GM19351 (cell line): ENCODE measurements around the gene KLF3.

Experiments used
- ATAC-seq: cut with Tn5 transposase; IDR thresholded peaks from one replicate; pipeline ENCODE4 v1.9.1; 2021; ENCODE audit warnings: mild to moderate bottlenecking, moderate library complexity; ENCODE audit not compliant: unreplicated experiment

KLF3 gene

DNA sequence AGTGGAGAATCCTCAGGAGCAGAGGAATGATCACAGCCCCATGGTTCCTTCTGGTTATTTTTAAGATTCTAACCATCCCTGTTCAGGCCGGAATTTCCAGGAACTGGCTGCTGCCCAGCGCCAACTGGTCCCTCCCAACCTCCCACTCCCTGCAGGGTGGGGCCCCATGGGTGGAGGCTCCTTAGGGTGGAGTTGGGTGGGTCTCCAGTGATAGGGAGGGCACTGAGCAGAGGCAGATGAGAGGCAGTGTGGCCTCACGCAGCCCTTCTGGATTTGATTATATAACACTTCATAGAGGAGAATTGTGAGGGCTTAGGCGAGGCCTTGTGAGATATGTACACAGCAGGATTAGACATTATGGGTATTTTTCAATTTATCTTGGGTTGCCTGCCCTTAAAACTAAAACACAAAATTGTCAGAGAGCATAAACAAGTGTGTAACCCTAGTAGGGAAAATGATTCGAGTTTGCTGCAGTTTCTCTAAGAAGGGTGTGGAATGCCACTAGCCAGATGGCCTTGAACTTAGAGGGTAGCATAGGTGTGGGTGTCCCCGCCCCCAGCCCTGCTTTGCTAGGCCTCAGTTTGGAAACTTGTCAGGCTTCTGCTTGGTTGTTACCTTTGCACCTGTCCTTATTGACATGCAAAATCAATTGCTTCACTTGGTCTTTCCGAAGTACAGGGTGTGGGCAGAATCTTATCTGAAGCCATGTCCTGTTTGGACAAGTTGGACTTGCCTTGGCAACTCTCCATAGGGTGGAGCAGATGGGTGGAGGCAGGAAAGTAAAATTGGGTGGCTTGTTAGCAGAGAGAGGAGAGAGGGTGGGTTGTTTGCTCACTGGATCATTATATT lies 9.4 kb downstream of the KLF3 start:
- no peak for ATAC-seq

DNA sequence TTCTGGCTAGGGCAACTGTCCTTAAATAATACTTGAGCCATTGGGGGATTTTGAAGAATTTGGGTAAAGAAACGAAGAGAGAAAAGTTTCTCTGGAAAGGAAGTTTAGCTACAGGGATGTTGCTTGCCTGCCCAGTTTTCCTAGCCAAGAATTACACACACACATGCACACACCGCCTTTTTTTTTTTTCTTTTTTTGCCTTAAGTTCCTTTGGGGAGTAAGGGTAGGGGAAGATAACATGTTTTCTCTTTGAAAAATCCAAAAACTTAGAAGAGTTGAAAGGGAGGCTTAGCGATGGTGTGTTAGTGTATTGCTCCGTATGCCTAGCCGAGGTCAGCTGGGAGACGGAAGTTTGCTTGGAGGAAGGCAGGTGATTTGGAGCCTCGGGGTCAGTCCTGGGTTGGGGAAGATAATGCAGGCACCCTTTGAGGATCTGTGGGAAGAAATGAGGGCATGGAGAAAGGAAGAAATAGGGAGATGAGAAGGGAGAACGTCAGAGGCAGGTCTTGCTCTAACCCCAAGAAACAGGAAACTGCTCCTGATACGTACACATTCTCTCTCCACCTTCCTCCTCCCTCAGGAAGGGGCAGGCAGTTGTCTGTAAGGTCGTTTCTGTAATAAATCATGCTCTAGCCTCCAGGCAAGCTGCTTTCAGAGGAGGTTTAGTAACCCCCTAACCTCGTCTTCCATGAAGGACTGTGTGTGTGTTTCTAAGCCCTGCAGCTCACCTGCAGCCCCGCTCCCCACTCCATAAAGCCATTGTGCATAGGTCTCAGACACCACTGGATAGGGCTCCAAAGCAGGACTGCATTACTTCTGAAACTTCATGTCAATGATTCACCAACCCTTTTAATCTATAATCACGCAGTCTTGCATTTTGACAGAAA lies 10.5 kb downstream of the KLF3 start:
- no peak for ATAC-seq

DNA sequence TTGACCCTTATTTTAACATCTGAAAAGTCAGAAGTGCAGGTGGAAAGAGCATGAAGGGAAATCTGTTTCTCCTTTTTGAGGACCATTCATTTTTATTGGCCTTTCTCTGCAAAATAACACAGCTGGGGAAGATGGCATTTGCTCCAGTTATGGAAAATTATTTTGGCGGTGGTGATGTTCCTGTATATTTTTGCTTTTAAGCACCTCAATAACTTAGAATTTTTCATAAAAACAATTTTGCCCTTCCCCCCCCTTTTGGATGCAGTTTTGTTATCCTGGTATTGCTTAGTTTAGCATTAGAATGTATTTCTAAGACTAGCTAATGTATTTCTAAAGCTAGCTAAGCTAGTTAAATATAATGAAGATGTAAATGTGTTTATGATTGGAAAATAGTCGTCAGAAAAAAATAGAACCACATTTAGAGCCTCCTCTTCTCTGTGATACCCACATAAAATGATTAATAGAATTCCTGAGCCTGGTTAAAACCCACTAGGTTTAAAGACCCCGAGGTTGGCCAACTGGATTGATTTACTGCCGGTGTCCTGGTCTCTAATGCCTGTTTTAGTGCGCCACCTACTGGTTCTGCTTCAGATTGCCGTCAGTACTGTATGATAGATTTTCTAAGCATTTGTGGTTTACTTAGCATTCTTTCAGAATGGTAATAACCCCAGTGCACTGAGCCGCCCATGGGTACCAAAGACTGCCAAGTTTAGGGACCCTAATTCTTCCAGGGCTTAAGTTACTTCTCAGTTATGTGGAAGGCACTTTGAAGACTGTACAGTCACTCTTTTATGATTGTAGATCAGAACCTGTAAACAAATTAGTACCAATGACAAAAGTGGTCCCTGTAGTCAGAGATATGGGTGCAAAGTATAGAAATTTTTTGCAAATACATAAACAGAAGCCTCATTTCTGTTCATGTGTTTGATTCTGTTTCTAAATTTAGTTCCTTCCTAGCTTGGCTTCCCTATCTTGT lies 11.4 kb downstream of the KLF3 start:
- ATAC-seq, result peak; percentile 67

DNA sequence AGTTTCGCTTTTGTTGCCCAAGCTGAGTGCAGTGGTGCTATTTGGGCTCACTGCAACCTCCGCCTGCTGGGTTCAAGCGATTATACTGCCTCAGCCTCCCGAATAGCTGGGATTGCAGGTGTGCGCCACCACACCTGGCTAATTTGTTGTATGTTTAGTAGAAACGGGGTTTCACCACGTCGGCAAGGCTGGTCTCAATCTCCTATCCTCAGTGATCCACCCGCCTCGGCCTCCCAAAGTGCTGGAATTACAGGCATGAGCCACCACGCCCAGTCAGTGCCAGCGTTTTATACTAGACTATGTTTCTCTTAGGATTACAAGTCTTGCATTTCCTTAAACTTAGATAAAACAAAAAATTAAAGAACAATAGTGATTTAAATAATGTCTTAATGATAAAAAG lies 13.0 kb downstream of the KLF3 start:
- ATAC-seq, result no peak

DNA sequence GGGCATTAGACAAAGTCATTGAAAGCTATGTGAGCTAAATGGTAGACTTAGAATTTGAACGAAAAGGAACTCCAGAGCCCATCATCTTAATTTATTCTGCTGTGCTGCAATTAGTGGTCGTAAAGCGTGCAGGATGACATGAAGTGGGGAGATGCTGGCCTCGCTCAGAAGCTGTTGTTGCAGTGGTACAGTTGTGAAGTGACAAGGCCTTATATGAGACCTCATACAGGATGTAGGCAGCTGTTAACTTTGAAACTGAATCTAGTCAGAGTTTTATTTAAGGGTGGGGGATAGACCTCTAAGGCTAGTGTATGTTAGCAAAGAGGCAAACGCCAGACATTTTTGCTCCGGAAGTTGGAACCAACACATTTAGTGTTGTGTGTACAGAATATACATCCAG lies 13.4 kb downstream of the KLF3 start:
- no peak for ATAC-seq

DNA sequence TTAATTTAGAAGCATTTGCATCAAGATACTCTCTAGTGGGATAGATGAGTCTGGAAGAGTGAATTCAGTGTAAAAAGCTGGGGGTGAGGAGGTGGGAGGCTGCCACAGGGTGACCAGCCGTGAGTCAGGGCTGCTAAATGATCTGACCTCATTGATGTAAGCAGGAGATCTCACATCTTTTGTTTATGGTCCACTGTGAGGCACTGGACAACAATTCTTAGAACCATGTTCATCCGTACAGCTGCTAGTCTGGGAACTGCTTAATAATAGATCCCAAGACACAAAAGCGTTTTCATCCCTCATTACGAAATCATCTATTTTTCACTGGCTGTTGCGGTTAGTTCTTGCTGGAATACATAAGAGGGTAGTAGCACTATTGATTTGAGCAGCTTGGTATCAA lies 14.1 kb downstream of the KLF3 start:
- no peak for ATAC-seq

DNA sequence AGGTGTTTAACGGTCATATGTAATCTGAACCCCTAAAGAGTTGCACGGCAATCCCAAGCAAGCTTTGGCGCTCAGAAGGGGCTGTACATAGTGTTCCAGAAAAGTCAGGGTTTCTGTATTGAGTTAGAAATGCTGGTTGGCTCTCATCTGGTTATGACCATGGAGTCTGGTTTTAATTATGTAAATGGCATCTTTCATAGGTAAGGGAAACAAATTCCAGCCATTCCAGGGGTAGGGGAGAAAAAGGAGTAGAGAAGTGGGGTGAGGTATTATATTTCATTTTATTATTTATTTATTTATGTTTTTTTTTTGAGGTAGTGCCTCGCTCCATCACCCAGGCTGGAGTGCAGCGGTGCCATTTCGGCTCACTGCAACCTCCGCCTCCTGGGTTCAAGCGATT lies 15.9 kb downstream of the KLF3 start:
- ATAC-seq, result no peak

DNA sequence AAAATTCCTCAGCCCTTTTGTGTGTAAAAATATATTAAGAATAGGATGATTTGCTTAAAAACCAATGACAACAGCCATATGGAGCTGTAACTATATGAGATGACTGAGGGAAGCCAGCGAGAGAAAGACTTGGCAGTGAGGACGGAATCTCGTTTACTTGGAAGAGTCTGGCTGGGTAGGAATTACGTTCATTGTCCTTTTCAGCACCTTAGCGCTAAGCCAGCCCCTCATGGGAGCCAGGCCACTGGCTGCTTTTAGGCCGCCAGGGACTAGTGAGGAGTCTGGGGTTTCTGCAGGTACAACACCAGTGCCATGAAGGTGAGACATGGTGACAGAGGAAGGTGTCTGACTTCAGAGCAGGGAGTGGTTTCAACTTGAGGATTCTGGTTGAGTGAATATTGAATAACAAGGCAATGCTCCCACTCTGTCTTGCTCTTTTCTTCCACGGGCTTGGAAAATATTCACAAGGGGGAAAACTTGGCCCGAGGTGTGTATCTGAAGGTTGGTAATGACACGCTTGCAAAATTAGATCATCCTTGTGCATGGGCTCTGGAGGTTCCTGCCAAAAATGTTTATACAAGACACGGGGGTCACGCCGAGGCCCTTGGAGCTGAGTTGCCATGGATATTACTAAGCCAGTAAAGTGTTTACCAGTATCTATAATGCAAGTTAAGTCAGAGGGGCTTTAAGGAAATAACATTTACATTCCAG lies 17.4 kb downstream of the KLF3 start:
- ATAC-seq, result no peak

DNA sequence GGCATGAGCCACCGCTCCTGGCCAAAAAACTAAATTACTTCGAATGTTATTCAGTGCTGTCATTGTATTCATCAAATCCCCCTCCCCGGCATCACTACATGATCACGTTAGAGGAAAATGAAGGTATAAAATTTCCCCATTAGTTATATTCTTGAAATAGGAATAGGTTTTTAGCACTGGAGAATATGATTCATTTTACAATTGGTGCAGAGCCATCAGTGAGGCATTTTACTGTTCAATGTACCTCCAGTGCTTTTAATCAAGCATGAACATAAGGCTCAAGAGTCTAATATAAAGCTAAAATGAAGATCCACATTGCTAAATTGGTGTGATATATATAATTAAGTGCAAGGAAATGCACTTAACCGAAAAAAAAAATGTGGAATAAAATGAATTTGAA lies 18.3 kb downstream of the KLF3 start:
- no peak for ATAC-seq

DNA sequence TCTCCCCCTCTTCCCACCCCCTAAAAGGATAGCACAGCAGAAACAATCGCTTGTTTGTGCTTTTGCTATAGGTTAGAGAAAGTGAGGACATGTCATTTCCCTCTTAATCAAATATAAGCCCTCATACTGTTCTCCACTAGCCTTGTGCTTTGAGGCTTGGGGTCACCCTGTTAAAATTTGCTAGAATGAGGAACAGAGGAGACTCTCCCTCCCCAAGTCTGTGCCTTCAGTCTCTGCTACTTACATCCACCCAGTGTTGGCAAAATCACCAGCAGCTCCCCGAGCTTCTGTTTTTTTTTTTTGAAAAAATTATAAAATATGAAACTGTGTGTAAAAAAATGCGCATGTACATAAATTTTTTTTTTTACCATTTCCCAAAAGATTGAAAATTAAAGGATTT lies 19.3 kb downstream of the KLF3 start:
- no peak for ATAC-seq

DNA sequence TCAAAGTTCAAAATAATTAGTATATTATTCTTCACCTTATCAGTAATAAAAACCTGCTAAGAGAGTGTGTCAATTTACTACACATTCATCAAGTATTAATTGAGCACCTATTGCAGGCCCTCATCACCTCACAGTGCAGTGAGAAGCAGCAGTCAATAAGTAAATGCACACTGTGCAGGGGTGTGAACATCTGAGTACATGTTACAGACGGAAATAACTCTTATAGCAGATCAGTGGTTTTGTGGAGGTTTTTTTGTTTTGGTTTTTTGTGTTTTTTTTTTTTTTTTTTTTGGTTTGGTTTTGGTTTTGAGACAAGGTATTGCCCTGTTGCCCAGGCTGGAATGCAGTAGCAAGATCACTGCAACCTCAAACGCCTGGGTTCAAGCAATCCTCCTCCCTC lies 20.3 kb downstream of the KLF3 start:
- no peak for ATAC-seq

DNA sequence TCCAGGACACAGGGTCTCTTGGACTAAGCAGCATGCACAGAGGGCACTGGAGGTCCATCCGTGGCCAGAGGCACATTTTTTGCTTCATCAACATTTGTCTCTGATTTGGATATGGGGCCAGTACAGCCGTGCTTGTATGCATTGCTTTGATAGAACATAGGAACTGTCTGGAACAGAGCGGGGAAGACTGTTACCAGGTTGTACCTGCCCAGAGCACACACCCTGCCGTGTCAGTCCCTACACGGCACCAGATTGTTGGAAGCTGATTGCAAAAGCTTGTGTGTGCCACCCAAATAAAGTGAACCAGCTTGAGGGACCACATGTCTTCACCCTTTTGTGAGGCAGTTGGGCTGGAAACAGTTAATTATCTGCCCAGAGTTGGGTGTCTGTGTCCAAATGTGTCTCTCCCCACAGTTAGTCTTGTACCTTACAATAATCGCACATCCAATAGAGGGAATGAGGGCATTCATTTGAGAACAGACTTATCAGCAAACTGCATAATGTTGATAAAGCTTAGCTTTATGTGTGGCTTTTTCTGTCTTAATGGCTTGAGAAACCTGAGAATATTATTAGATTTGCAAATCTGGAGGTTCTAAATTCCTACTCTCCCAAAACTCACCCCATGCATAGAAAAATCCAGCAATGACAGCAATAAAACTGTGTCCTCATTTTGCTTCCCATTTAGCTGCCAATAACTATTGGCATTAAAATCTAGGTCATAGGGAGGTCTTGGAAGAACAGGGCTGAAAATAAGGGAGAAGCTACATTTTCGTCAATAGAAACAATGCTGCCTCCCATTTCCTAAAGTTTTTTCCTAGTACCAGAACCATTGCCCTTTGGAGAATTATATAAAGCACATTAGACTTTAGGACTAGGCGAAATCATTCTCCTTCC lies 21.2 kb downstream of the KLF3 start:
- no peak for ATAC-seq

DNA sequence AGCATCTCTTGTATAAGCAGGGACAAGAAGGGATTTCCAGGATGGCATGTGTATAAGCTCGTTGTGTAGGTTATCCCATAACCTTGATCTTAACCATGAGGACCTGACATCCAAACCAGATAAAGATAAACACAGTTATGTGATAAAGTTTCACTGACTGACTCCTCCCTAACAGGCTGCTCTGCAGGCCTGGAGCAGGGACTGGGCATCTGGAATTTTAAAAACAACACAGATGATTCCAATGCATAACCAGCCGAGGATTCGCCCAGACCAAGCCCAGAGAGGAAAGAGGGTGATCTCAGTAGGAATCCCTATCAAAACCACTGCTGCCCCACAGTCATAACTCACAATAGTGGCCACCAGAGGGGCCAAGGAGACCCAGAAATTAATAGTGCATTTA lies 22.7 kb downstream of the KLF3 start:
- no peak for ATAC-seq

DNA sequence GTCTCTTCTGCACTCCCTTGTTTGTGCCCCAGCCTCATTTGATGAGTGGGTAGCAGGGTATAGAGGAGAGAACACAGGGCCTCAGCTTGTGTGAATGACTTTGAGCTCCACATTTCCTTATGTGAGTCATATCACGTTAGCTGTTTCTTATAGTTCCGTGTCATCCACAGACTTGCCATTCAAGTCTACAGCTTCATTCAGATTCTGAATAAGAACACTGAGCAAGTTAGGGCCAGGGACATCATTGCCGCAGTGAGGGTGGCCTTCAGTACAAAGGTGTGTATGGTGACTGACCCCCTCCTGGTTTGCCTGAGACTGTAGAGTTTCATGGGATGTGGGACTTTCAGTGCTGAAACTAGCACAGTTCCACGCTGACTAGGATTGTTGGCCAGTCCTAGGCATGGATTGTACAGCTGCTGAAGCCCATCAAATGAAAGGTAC lies 23.6 kb downstream of the KLF3 start:
- peak; percentile 48 for ATAC-seq

DNA sequence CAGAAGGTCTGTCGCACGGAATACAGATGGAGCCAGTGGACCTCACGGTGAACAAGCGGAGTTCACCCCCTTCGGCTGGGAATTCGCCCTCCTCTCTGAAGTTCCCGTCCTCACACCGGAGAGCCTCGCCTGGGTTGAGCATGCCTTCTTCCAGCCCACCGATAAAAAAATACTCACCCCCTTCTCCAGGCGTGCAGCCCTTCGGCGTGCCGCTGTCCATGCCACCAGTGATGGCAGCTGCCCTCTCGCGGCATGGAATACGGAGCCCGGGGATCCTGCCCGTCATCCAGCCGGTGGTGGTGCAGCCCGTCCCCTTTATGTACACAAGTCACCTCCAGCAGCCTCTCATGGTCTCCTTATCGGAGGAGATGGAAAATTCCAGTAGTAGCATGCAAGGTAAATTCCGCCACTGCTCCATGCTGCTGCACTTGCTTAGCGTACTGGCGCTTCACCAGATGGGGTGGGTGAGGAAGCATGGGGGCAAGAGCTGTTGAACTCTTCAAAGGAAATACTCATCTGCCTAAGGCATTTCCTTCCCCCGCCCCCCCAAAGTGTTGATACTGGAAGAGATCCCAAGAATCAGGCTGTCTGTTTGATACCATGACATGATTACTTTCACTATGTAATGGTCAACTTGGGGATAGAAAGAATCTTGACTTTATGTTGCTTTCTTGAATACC lies 24.8 kb downstream of the KLF3 start:
- ATAC-seq, result no peak

DNA sequence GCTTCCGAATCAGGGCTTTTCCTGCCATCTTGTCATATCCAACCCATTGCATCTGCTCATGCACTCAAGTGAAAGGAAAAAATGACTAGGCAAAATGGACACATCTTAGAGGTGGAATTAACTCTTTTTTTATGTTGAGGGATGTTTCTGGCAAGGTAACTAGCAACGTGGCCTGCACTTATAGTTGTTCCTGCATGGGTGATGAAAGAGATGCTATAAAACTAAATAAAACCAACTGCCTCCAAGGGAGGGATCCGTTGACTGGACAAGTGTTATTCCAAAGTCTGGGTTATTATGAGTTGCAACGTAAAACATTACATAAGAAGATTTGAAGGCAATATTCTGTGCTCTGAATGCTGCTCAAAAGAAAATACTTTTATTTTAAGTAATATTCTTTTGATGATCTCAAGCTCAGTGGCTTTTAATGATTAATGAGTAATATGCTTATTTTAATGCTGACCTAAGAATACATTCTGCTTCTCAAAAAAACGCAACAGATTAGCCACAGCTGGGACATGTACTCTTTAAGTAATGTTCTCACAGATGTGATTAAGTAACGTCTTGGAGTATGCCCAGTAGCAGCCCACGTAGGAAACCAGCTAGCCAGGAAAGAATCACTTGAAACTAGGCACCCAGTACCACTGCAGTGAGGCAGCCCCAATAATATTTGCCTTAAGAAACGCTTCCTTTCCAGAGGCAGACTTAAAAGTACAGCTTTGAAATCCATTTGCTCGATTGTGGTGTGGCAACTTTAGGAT lies 27.4 kb downstream of the KLF3 start:
- ATAC-seq, result no peak

DNA sequence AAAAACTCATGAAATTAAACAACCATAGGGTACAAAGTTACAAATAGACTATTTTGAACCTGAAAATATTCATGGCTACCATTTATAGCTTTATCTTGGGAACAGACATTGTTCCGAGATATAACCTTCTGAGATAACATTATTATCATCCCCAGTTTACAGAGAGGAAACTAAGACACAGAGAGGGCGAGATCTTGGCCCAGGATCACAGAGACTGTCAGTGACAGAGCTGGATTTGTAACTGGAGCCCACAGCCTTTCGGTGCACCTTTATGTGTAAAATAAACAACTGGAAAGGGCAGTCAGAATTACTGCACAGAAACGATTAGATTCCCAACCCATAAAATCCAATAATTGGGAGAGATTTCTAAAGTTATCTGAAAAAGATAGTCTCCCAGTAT lies 28.4 kb downstream of the KLF3 start:
- no peak for ATAC-seq

DNA sequence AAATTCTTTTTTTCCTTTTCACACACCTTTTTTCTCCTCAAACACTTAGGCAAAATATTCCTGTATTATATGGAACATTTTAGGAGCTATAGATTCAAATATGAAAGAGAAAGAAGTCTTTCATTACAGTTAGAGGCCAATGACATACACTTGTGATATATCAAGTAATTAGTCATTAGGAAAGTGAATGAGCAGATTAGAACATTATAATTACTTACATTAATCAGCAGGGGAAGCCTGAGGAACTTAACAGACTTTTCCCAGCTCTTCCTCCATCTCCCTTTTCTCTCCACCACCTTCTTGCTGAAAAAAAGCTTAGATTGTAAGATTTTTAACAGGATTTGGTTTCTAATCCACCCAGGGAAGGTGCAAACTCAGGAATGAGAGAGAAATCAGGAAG lies 29.6 kb downstream of the KLF3 start:
- ATAC-seq, result no peak
